Umbilical cord (tissue), 2 donors: Measurements from ENCODE around the gene MTRR. TPM values are rescaled to one million over a fixed set of nuclear protein-coding genes. Genes with fewer than 3 reads are reported as not detected.
A peak's percentile ranks its signal among the peaks of the same experiment; 100 is the strongest.
"Not testable (repeated sequence)": the region's sequence is repeated elsewhere in the genome, so short reads cannot be mapped to it uniquely, and the experiment has no call there.

Source experiments
- DNase-seq: peaks from one replicate; pipeline ENCODE4 v3.0.0-alpha.2; 2015; ENCODE audit warnings: low spot score
- total RNA-seq: library from RNA; depleted of rRNA; stranded (reverse); fragments of >200 nt; gene quantifications from one replicate; pipeline ENCODE4 v1.2.3, GENCODE V29; 2014; ENCODE audit warnings: low replicate concordance; ENCODE audit not compliant: insufficient read depth

The MTRR gene
- total RNA-seq, 1 donor from 2014 or later, result 43.1 TPM

- DNase-seq, result no peak
Measured at GRCh38 chr5:7897014-7897600, 28.2 kb downstream of the MTRR start.

DNA sequence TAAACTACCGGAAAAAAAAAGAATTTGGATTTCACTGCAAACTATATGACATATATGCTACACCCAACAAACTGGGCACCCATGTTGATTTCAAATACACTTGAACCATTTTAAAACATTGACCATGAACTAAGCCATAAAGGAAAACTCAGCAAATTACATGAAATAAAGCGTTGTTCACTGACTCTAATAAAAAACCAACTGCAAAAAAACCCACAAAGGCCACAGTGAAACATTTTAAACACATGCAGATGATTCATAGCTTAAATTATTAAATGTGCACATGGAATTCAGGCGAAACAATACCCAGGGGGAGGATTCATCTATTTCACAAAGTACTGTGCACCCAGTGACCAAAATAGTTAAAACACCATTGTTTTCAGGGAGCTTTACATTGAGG, 33.3 kb downstream of the MTRR start:
- no peak for DNase-seq

- no peak for DNase-seq
Measured at GRCh38 chr5:7902666-7903625, 34.0 kb downstream of the MTRR start.

DNA sequence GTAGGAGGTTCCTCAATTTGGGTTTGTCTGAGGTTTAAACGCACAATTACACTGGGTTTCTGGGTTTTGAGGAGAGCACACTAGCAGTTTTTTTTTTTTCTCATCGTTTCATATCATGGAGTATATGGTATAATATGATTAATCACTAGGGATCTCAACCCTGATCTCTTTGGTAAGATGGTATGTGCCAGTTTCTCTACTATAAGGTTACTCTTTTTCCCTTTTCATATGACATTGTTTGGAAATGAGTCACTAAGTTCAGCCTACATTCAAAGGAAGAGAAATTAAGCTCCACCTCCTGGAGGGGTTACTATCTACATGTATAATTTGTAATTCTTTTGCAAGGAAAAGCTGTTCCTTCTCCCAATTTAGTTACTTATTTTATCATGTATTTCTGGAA, 35.2 kb downstream of the MTRR start:
- DNase-seq, result no peak

GRCh38 chr5:7907612-7908011, 38.7 kb downstream of the MTRR start:
- DNase-seq, result no peak

DNA sequence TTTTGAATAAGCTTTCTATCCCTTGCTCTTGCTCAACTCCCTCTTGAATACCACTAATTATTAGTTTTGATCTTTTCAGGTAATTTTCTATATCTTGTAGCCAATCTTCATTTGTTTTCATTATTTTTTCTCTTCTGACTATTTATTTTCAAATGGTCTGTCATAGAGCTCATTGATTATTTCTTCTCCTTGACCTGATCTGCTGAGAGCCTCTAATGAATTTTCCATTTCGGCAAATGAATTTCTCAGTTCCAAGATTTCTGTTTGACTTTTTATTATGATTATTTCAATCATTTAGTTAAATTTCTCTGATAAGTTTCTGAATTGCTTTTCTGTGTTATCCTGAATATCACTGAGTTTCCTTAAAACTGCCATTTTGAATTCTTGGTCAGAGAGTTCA, 39.4 kb downstream of the MTRR start:
- DNase-seq, result no peak

GRCh38 chr5:7910738-7911428, 41.9 kb downstream of the MTRR start:
- no peak for DNase-seq

GRCh38 chr5:7911429-7911771, 42.5 kb downstream of the MTRR start:
- not testable (repeated sequence) for DNase-seq

DNA sequence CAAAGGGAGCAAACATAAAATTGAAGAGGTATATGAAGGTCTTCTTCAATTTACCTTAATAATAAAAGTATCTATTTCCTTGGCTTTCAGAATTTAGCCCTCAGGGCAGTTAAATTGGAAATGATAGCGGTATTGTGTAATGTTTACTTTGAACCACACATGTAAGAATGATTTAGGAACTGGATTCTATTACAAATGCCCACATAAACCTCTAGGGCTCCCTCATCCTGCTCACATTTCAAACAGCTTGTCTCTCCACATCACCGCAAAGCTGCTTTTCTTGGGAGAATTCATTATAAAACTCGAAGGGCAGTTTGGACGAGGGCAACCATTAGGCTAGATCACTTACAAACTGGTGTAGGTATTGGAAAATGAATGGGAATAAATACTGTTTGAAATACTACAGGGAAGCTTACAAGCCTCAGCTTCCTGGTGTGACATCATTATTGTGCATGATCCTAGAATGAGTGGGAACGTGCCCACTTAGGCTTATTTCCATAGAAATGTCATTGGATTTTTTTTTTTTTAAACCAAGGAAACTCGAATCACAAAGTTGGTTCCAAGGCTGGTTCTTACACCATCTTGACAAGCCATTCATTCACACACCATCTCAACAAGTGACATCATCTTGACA, 47.3 kb downstream of the MTRR start:
- no peak for DNase-seq

- DNase-seq, result no peak
Measured at GRCh38 chr5:7917130-7918123, 48.5 kb downstream of the MTRR start.

GRCh38 chr5:7925961-7926695, 57.2 kb downstream of the MTRR start:
- no peak for DNase-seq

DNA sequence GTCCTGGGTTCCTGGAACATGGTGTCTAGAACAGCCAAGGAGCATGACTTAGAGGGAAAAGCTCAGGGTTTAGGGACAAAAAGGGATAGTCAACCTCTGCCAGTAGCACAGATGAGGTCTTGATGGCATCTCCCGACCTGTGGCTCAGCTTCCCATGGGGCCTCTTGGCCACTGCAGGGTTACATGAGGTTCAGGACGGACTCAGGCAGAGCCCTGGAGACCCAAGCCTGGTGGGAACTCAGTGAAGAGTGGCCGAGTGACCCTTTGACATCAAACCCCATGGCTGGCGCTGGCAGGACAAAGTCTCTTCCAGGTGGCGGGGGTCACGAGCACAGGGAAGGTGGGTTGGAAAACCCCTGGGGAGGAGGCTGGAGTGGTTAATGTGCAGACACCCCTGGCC, 57.8 kb downstream of the MTRR start:
- no peak for DNase-seq

GRCh38 chr5:7927466-7928375, 58.8 kb downstream of the MTRR start:
- peak; percentile 53 for DNase-seq

DNA sequence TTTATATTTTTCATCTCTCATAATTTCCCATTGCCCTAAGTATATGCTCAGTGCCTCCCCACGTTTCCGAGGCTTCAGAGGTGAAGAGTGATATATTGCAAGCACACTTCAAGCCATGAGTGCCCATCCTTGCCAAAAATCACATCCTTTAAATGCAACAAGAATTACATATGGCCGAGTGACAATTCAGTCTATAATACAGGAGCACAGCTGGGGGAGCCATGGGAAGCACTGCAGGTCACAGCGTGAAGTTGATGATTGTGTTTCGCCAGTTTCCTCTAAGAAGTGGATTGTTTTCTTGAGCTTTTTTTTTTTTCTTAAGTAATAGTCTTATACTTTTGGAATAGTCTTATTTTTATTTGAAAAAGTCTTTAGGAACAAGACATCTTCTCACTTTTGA, 61.1 kb downstream of the MTRR start:
- DNase-seq, result no peak

DNA sequence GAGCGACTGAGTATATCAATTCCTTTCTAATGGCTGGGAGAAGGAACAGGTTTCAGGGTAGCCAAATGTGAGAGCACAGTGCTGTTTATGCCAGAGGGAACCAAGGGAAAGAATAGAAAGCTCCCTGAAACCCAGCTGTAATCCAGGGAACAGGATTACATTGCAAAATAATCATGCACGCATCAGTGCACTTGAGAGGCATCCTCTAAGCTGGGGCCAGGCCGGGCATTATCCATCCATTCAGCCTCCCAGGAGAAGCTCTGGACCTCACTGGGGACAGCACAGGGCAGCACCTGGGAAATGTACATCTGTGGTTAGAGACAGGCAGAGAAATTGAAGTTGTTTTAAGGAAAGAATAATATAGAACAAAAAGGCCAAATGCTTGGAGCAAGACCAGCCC, 72.7 kb downstream of the MTRR start:
- DNase-seq, result no peak

DNA sequence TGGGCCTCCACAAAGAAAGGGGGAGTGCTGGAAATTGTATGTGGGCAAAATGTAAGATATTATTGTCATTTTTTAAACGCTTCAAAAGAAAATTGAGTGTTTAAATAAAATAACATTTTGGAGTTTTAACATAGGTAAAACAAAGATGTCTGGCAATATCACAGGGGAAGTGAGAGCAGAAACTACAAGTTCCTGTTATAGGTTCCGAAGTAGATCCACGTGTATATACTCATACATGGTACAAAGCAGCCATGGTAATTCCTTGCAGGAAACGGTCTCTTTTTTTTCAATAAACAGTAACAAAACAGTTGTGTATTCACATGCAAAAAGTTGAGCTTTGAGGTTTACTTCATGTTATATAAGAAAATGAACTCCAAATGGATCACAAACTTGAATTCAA, 78.4 kb downstream of the MTRR start:
- DNase-seq, result no peak
